ENCODE data around the gene IFI16.

The IFI16 gene

DNA sequence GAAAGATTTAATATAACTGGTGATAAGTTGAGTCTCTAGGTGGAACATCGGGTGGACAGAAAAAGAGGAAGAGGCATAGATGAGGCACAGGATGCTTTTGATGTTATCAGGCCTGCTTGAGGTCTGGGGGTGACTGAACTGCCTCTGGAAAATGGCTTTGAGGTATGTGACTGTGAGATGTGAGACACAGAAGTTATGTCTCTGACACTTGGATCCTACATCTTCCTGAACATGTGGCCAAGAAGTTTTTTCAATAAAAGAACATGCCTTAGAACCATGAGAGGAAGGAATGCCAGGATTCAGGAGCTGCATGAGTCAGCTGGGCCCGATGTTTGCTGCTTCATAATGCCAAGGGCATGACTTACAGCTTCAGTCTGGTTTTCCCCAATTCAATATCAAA, 78.3 kb downstream of the IFI16 start:
- TF ChIP-seq, protein P1, sequence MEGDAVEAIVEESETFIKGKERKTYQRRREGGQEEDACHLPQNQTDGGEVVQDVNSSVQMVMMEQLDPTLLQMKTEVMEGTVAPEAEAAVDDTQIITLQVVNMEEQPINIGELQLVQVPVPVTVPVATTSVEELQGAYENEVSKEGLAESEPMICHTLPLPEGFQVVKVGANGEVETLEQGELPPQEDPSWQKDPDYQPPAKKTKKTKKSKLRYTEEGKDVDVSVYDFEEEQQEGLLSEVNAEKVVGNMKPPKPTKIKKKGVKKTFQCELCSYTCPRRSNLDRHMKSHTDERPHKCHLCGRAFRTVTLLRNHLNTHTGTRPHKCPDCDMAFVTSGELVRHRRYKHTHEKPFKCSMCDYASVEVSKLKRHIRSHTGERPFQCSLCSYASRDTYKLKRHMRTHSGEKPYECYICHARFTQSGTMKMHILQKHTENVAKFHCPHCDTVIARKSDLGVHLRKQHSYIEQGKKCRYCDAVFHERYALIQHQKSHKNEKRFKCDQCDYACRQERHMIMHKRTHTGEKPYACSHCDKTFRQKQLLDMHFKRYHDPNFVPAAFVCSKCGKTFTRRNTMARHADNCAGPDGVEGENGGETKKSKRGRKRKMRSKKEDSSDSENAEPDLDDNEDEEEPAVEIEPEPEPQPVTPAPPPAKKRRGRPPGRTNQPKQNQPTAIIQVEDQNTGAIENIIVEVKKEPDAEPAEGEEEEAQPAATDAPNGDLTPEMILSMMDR (IDR thresholded peaks at IDR 0.05; ENCODE audit: control insufficient read depth, insufficient read depth, low read depth, low read length, missing control alignments) = no peak
- DNase-seq (ENCODE audit: low read depth) = peak; percentile 67
- no peak overlapping the region for H3K4me3 ChIP-seq (ENCODE audit: control insufficient read depth, low read depth, low read length)

GRCh38 chr1:159088546-159089183, 79.0 kb downstream of the IFI16 start:
- no peak for DNase-seq (ENCODE audit: low read depth)
- TF ChIP-seq, protein P1 (IDR thresholded peaks at IDR 0.05; ENCODE audit: control insufficient read depth, insufficient read depth, low read depth, low read length, missing control alignments) = no peak
- no peak overlapping the region for H3K4me3 ChIP-seq (ENCODE audit: control insufficient read depth, low read depth, low read length)

- TF ChIP-seq, protein P1 (IDR thresholded peaks at IDR 0.05; ENCODE audit: control insufficient read depth, insufficient read depth, low read depth, low read length, missing control alignments) = peak; percentile 24
- H3K4me3 ChIP-seq (ENCODE audit: control insufficient read depth, low read depth, low read length) = no peak overlapping the region
- DNase-seq (ENCODE audit: low read depth) = no peak
These were observed 79.6 kb downstream of the IFI16 start for GRCh38 chr1:159089184-159089791.

- DNase-seq (ENCODE audit: low read depth) = no peak
- no peak overlapping the region for H3K4me3 ChIP-seq (ENCODE audit: control insufficient read depth, low read depth, low read length)
- TF ChIP-seq, protein P1 (IDR thresholded peaks at IDR 0.05; ENCODE audit: control insufficient read depth, insufficient read depth, low read depth, low read length, missing control alignments) = no peak
These were observed 80.8 kb downstream of the IFI16 start for GRCh38 chr1:159090286-159091179.

- TF ChIP-seq, protein P1 (IDR thresholded peaks at IDR 0.05; ENCODE audit: control insufficient read depth, insufficient read depth, low read depth, low read length, missing control alignments) = no peak
- DNase-seq (ENCODE audit: low read depth) = no peak
- no peak overlapping the region for H3K4me3 ChIP-seq (ENCODE audit: control insufficient read depth, low read depth, low read length)
These were observed 81.5 kb downstream of the IFI16 start for GRCh38 chr1:159091180-159091560.

GRCh38 chr1:159091607-159092031, 81.9 kb downstream of the IFI16 start:
- TF ChIP-seq, protein P1 (IDR thresholded peaks at IDR 0.05; ENCODE audit: control insufficient read depth, insufficient read depth, low read depth, low read length, missing control alignments) = no peak
- DNase-seq (ENCODE audit: low read depth) = no peak
- H3K4me3 ChIP-seq (ENCODE audit: control insufficient read depth, low read depth, low read length) = no peak overlapping the region
